NT2/D1 (cell line): ENCODE data around the gene UBASH3B.

Experiments
- SUZ12 ChIP-seq: IDR thresholded peaks from 2 replicates; pipeline ENCODE4 v1.6.1; 2011; ENCODE audit not compliant: insufficient read length, insufficient read depth; ENCODE audit errors: extremely low read depth
- YY1 ChIP-seq: IDR thresholded peaks from 2 replicates; pipeline ENCODE4 v1.6.1; 2011; ENCODE audit not compliant: insufficient read length, insufficient read depth

GRCh38 chr11:122707901-122708300, 52.4 kb downstream of the UBASH3B start:
- TF ChIP-seq YY1 (no peak), SUZ12 (no peak)
